B cell (primary cell): ENCODE data around the gene GAREM1. TPM values are rescaled to one million over a fixed set of nuclear protein-coding genes. Genes with fewer than 3 reads are reported as not detected.

ENCODE experiments used
- ATAC-seq: fragments of 200-7000 bp; cut with Tn5 transposase; one replicate; pipeline ENCODE4 v1.10.0; 2021; ENCODE audit warnings: low read depth, mild to moderate bottlenecking, moderate number of reproducible peaks, moderate library complexity
- CTCF ChIA-PET: fragments of 350-600 bp; sonication (Branson Sonifier 250); formaldehyde crosslinking; loops from one replicate; lab custom pipeline; 2021; ENCODE audit warnings: antibody characterized with exemption, inconsistent platforms; lab: Charles Lee
- POLR2A ChIA-PET: fragments of 350-600 bp; sonication (Branson Sonifier 250); formaldehyde crosslinking; loops from one replicate; lab custom pipeline; 2021; ENCODE audit warnings: antibody characterized with exemption; lab: Charles Lee
- DNase-seq: peaks from one replicate; pipeline ENCODE4 v3.0.0; 2013
- H2AFZ ChIP-seq: 2 replicates; pipeline ENCODE4 v1.6.1; 2012; ENCODE audit warnings: mild to moderate bottlenecking, low read depth, low read length; ENCODE audit not compliant: insufficient read depth, poor library complexity, severe bottlenecking
- H3K27ac ChIP-seq, 2 donors: 1 replicate in 1 of 2; 2 replicates in 1 of 2; pipeline ENCODE4 v1.5.1; 2012 to 2013; ENCODE audit warnings: low read length in 2 of 2, mild to moderate bottlenecking in 2 of 2, moderate library complexity in 1 of 2
- H3K27me3 ChIP-seq, 4 experiments: fragments of 200-600 bp in 1 of 4; sonication (generic) in 1 of 4; replicated peaks in 1 of 4; 1 replicate in 2 of 4; 2 replicates in 2 of 4; pipeline versions ENCODE4 v1.6.1 to v1.7.0; 2013 to 2016; ENCODE audit warnings: low read length in 3 of 4, mild to moderate bottlenecking in 2 of 4, mixed read lengths in 1 of 4, moderate library complexity in 1 of 4; ENCODE audit not compliant: insufficient read depth in 4 of 4, control insufficient read depth in 3 of 4; ENCODE audit errors: control extremely low read depth in 1 of 4
- H3K36me3 ChIP-seq, 2 experiments: replicated peaks in 1 of 2; 1 replicate in 1 of 2; 2 replicates in 1 of 2; pipeline versions ENCODE4 v1.6.1 to v1.7.1; 2013; ENCODE audit warnings: low read length in 1 of 2; ENCODE audit not compliant: insufficient read depth in 2 of 2, control insufficient read depth in 1 of 2; ENCODE audit errors: control extremely low read depth in 1 of 2, extremely low read depth in 1 of 2
- H3K4me1 ChIP-seq, 2 donors: fragments of 200-600 bp in 1 of 2; sonication (generic) in 1 of 2; 1 replicate in 1 of 2; 2 replicates in 1 of 2; pipeline versions ENCODE4 v1.5.1 to v1.6.1; 2013 to 2017; ENCODE audit warnings: low read length in 2 of 2; ENCODE audit not compliant: control insufficient read depth in 2 of 2, insufficient read depth in 2 of 2
- H3K4me2 ChIP-seq: replicated peaks from 2 replicates; pipeline ENCODE3; 2012; ENCODE audit warnings: mild to moderate bottlenecking, low read depth, low read length; ENCODE audit not compliant: poor library complexity, severe bottlenecking
- H3K4me3 ChIP-seq, 5 experiments: fragments of 200-600 bp in 1 of 5; sonication (generic) in 1 of 5; 1 replicate in 3 of 5; 2 replicates in 2 of 5; pipeline versions ENCODE4 v1.5.1 to v1.7.0; 2011 to 2016; ENCODE audit warnings: low read length in 4 of 5, mild to moderate bottlenecking in 4 of 5, low read depth in 2 of 5, control low read depth in 1 of 5, moderate library complexity in 1 of 5; ENCODE audit not compliant: insufficient read depth in 1 of 5; ENCODE audit errors: control extremely low read depth in 1 of 5, extremely low read depth in 1 of 5
- H3K79me2 ChIP-seq: fragments of 200-600 bp; sonication (generic); one replicate; pipeline ENCODE4 v1.6.0; 2016; ENCODE audit warnings: low read length; ENCODE audit not compliant: control insufficient read depth, insufficient read depth
- H3K9ac ChIP-seq: fragments of 200-600 bp; sonication (generic); 2 replicates; pipeline ENCODE4 v1.6.1; 2017; ENCODE audit warnings: mild to moderate bottlenecking, low read length, moderate library complexity
- H3K9me3 ChIP-seq, 3 donors: one replicate each; pipeline versions ENCODE4 v1.6.1 to v1.7.1; 2013; ENCODE audit warnings: low read length in 2 of 3; ENCODE audit not compliant: control insufficient read depth in 2 of 3, insufficient read depth in 1 of 3; ENCODE audit errors: control extremely low read depth in 1 of 3
- H4K20me1 ChIP-seq: 2 replicates; pipeline ENCODE4 v1.6.0; 2012; ENCODE audit warnings: mild to moderate bottlenecking, low read length; ENCODE audit not compliant: insufficient read depth, control insufficient read depth, poor library complexity, severe bottlenecking
- H3K27ac Mint-ChIP-seq: one replicate; pipeline ENCODE4 v1.8.0; 2021; ENCODE audit warnings: mixed read lengths
- H3K27me3 Mint-ChIP-seq: one replicate; pipeline ENCODE4 v1.8.0; 2021; ENCODE audit warnings: mixed read lengths
- H3K4me1 Mint-ChIP-seq: one replicate; pipeline ENCODE4 v1.8.0; 2021; ENCODE audit warnings: mixed read lengths
- H3K4me3 Mint-ChIP-seq: one replicate; pipeline ENCODE4 v1.8.0; 2021; ENCODE audit warnings: mixed read lengths
- H3K9me3 Mint-ChIP-seq: one replicate; pipeline ENCODE4 v1.8.0; 2022; ENCODE audit warnings: mixed read lengths; ENCODE audit not compliant: insufficient read depth
- CTCF ChIP-seq: fragments of 200-600 bp; IDR thresholded peaks from one replicate; pipeline ENCODE4 v1.8.0; 2022; ENCODE audit warnings: antibody characterized with exemption, mild to moderate bottlenecking
- EZH2 ChIP-seq: IDR thresholded peaks from 2 replicates; pipeline ENCODE4 v1.6.1; 2012; ENCODE audit warnings: borderline replicate concordance, low read depth, mild to moderate bottlenecking, moderate library complexity, low read length; ENCODE audit not compliant: insufficient read depth, poor library complexity, severe bottlenecking
- WGBS: methylation state at CpG from one replicate; pipeline ENCODE4 v1.1.5; 2013; ENCODE audit warnings: missing lambda C conversion rate; ENCODE audit not compliant: insufficient coverage; 5-methylcytosine and 5-hydroxymethylcytosine counted together
- intact Hi-C: fragments of 100-400 bp; cut with micrococcal nuclease; formaldehyde crosslinking; loops from one replicate; pipeline ENCODE4 v1.10.0; 2022
- polyA plus RNA-seq: library from polyadenylated mRNA; depleted of rRNA; stranded (reverse); fragments of >200 nt; gene quantifications from 2 replicates; pipeline ENCODE4 v1.2.3, GENCODE V29; 2012
- total RNA-seq, 2 donors: library from RNA; stranded (reverse); fragments of 120-200 nt in 1 of 2; gene quantifications; 1 replicate in 1 of 2; 2 replicates in 1 of 2; pipeline versions ENCODE4 v1.2.3 to v1.2.4, GENCODE V29; 2013 to 2022

GAREM1 gene
- total and polyA plus RNA-seq, 2 donors (not counting 1 experiment from before 2014, with no cell fraction given) = not detected

GRCh38 chr18:32326450-32327308, 144.0 kb downstream of the GAREM1 start:
- no peak overlapping the region for H3K27ac Mint-ChIP-seq

More at GRCh38 chr18:32326450-32327308, 144.0 kb downstream of the GAREM1 start:
- no peaks in the 10 kb centered on the region for H3K27me3 ChIP-seq
- H3K36me3 ChIP-seq = no peaks in the 10 kb centered on the region
- Mint-ChIP-seq H3K27me3 (peaks cover 16% of the 10 kb centered on the region), H3K4me3 (no peak overlapping the region), H3K4me1 (no peaks in the 10 kb centered on the region), H3K9me3 (no peaks in the 10 kb centered on the region)
- H3K9me3 ChIP-seq = no peaks in the 10 kb centered on the region
- no peak overlapping the region for H3K27ac ChIP-seq
- no peaks in the 10 kb centered on the region for H3K4me1 ChIP-seq
- H2AFZ ChIP-seq = no peak overlapping the region
- ATAC-seq (no peak), DNase-seq (no peak)
- H3K4me3 ChIP-seq = no peak overlapping the region
- ChIA-PET POLR2A (no interaction called here), CTCF (no interaction called here)
- intact Hi-C loops = no loop called here
- no peak for TF ChIP-seq CTCF
- TF ChIP-seq EZH2 = no peak
- no peaks in the 10 kb centered on the region for H3K79me2 ChIP-seq
- H3K9ac ChIP-seq = no peak overlapping the region
- WGBS = 100% methylated on average over 2 of the region's 3 CpGs
- H4K20me1 ChIP-seq = no peaks in the 10 kb centered on the region
- H3K4me2 ChIP-seq = no peak overlapping the region
